ENCODE measurements around the gene NDUFA12. TPM values are rescaled to one million over a fixed set of nuclear protein-coding genes. Genes with fewer than 3 reads are reported as not detected.

The NDUFA12 gene
- total RNA-seq (2022; extraction: Qiagen RNA extraction): 141 to 181 TPM (median 153 TPM) in 5 replicates

GRCh38 chr12:95003213-95003920 is at the start of gene NDUFA12:
NDUFA12 (minus strand) TSS chr12:95003697; CDS start chr12:95003680, 17 bp downstream.

Other genes starting within 250 kb of the NDUFA12 start
- gene NR2C1, start 69.9 kb upstream of the NDUFA12 start, total RNA-seq (2022; extraction: Qiagen RNA extraction): 23.4 to 28.8 TPM (median 26.4 TPM) in 5 replicates
- gene FGD6, start 213.8 kb upstream of the NDUFA12 start, total RNA-seq (2022; extraction: Qiagen RNA extraction): 8.8 to 17.6 TPM (median 14.3 TPM) in 5 replicates
- gene VEZT, start 214.1 kb upstream of the NDUFA12 start, total RNA-seq (2022; extraction: Qiagen RNA extraction): 51.6 to 69.5 TPM (median 65.9 TPM) in 5 replicates